HCT116 (cell line): Measurements from ENCODE around the gene UBA7. TPM values are rescaled to one million over a fixed set of nuclear protein-coding genes. Genes with fewer than 3 reads are reported as not detected.

Experiments
- ATAC-seq: fragments of 200-7000 bp; cut with Tn5 transposase; 2 replicates; pipeline ENCODE4 v1.9.1; 2020; ENCODE audit warnings: mild to moderate bottlenecking, moderate library complexity
- BruUV-seq: library from RNA; stranded (reverse); fragments of 400-500 nt; replicated peaks from 2 replicates; lab custom pipeline; 2021; lab: Mats Ljungman, UMichigan
- CTCF ChIA-PET: fragments of 300-600 bp; sonication (Branson Sonifier 250); formaldehyde crosslinking; loops from one replicate; lab custom pipeline; 2021; ENCODE audit warnings: antibody characterized with exemption; lab: Charles Lee
- POLR2A ChIA-PET: fragments of 300-600, 350-600 bp; sonication (Branson Sonifier 250); formaldehyde crosslinking; loops from one replicate; lab custom pipeline; 2021; ENCODE audit warnings: antibody characterized with exemption; lab: Charles Lee
- RAD21 ChIA-PET, 2 experiments: fragments of 300-600 bp; sonication (Branson Sonifier 250); formaldehyde crosslinking; loops; one replicate each; lab custom pipeline; 2023; ENCODE audit warnings: low total read pairs in 2 of 2; ENCODE audit not compliant: uncharacterized antibody in 2 of 2, unreplicated experiment in 2 of 2, low non-redundant PET in 1 of 2; lab: Charles Lee
- DNase-seq: peaks from one replicate; pipeline ENCODE4 v3.0.0-alpha.2; 2010; ENCODE audit warnings: low read depth, low spot score
- H2AFZ ChIP-seq: fragments of 200-600 bp; shearing (Covaris generic), sonication (generic); 2 replicates; pipeline ENCODE4 v1.6.1; 2017; ENCODE audit warnings: low read depth, mixed run types, mixed read lengths, antibody characterized with exemption, low read length; ENCODE audit not compliant: poor library complexity, severe bottlenecking
- H3K27ac ChIP-seq: 2 replicates; pipeline ENCODE4 v1.5.1; 2012; ENCODE audit warnings: low read depth, low read length
- H3K27me3 ChIP-seq: fragments of 200-600 bp; sonication (generic); 2 replicates; pipeline ENCODE4 v1.6.1; 2016; ENCODE audit warnings: mixed run types, low read length, mixed read lengths; ENCODE audit not compliant: insufficient read depth
- H3K36me3 ChIP-seq, 2 experiments: fragments of 200-500 bp in 1 of 2; fragments of 200-600 bp in 1 of 2; sonication (Bioruptor generic) in 1 of 2; sonication (generic) in 1 of 2; 2 replicates each; pipeline versions ENCODE4 v1.5.1 to v1.6.1; 2014 to 2016; ENCODE audit warnings: low read length in 2 of 2, inconsistent platforms in 1 of 2, mixed read lengths in 1 of 2, mixed run types in 1 of 2; ENCODE audit not compliant: insufficient read depth in 2 of 2, control insufficient read depth in 1 of 2
- H3K4me1 ChIP-seq, 2 experiments: fragments of 200-600 bp in 1 of 2; sonication (generic) in 1 of 2; 2 replicates each; pipeline versions ENCODE4 v1.5.1 to v1.6.1; 2012 to 2017; ENCODE audit warnings: low read length in 2 of 2, inconsistent platforms in 1 of 2, mild to moderate bottlenecking in 1 of 2, mixed read lengths in 1 of 2, mixed run types in 1 of 2, moderate library complexity in 1 of 2; ENCODE audit not compliant: insufficient read depth in 2 of 2, control insufficient read depth in 1 of 2
- H3K4me2 ChIP-seq: fragments of 200-600 bp; sonication (generic); 2 replicates; pipeline ENCODE4 v1.6.1; 2017; ENCODE audit warnings: mixed run types, low read length, mixed read lengths
- H3K4me3 ChIP-seq, 2 experiments: fragments of 200-600 bp in 1 of 2; sonication (generic) in 1 of 2; replicated peaks in 1 of 2; 2 replicates each; pipeline ENCODE4 v1.5.1; 2011 to 2016; ENCODE audit warnings: low read length in 2 of 2, control low read depth in 1 of 2, low read depth in 1 of 2, mild to moderate bottlenecking in 1 of 2, mixed read lengths in 1 of 2, mixed run types in 1 of 2
- H3K79me2 ChIP-seq: fragments of 200-600 bp; sonication (generic); 2 replicates; pipeline ENCODE4 v1.6.1; 2017; ENCODE audit warnings: mild to moderate bottlenecking, mixed run types, low read length, moderate library complexity, mixed read lengths; ENCODE audit not compliant: insufficient read depth
- H3K9ac ChIP-seq: fragments of 200-600 bp; sonication (generic); 2 replicates; pipeline ENCODE4 v1.6.1; 2016; ENCODE audit warnings: low read length, mixed read lengths
- H3K9me2 ChIP-seq: fragments of 200-600 bp; sonication (generic), shearing (Covaris generic); 2 replicates; pipeline ENCODE4 v1.6.1; 2017; ENCODE audit warnings: mixed run types, mild to moderate bottlenecking, moderate library complexity; ENCODE audit not compliant: insufficient read depth
- H3K9me3 ChIP-seq, 2 experiments: fragments of 200-500 bp in 1 of 2; fragments of 200-600 bp in 1 of 2; sonication (Bioruptor generic) in 1 of 2; sonication (generic) in 1 of 2; 2 replicates each; pipeline ENCODE4 v1.6.1; 2014 to 2017; ENCODE audit warnings: low read length in 2 of 2, mixed read lengths in 2 of 2, inconsistent platforms in 1 of 2, low read depth in 1 of 2, mild to moderate bottlenecking in 1 of 2, mixed run types in 1 of 2, moderate library complexity in 1 of 2; ENCODE audit not compliant: control insufficient read depth in 1 of 2, insufficient read depth in 1 of 2
- H4K20me1 ChIP-seq: fragments of 200-600 bp; sonication (generic), shearing (Covaris generic); 2 replicates; pipeline ENCODE4 v1.6.1; 2017; ENCODE audit warnings: mixed run types, mild to moderate bottlenecking, moderate library complexity; ENCODE audit not compliant: insufficient read depth
- ATF3 ChIP-seq: IDR thresholded peaks from 2 replicates; pipeline ENCODE4 v1.6.1; 2012
- CBX3 ChIP-seq: IDR thresholded peaks from 2 replicates; pipeline ENCODE4 v1.6.1; 2012; ENCODE audit warnings: low read depth
- CTCF ChIP-seq, 3 experiments: fragments of 200-600 bp in 1 of 3; sonication (generic) in 1 of 3; IDR thresholded peaks in 2 of 3; conservative IDR thresholded peaks in 1 of 3; 2 replicates each; pipeline ENCODE4 v1.5.1; 2012 to 2017; ENCODE audit warnings: low read depth in 2 of 3, low read length in 2 of 3, antibody characterized with exemption in 1 of 3, borderline replicate concordance in 1 of 3, control low read depth in 1 of 3, mild to moderate bottlenecking in 1 of 3, mixed read lengths in 1 of 3, mixed run types in 1 of 3, moderate library complexity in 1 of 3; ENCODE audit not compliant: insufficient read depth in 1 of 3
- EGR1 ChIP-seq: IDR thresholded peaks from 2 replicates; pipeline ENCODE4 v1.6.1; 2012; ENCODE audit warnings: low read depth
- ELF1 ChIP-seq: IDR thresholded peaks from 2 replicates; pipeline ENCODE4 v1.6.1; 2012; ENCODE audit warnings: low read depth, borderline replicate concordance
- EZH2 ChIP-seq: fragments of 200-600 bp; sonication (generic); IDR thresholded peaks from 2 replicates; pipeline ENCODE4 v1.6.1; 2017; ENCODE audit warnings: antibody characterized with exemption, mixed run types
- EZH2phosphoT487 ChIP-seq: fragments of 200-600 bp; IDR thresholded peaks from 2 replicates; pipeline ENCODE4 v1.6.1; 2018; ENCODE audit warnings: antibody characterized with exemption, borderline replicate concordance
- FOSL1 ChIP-seq: IDR thresholded peaks from 2 replicates; pipeline ENCODE4 v1.6.1; 2012; ENCODE audit warnings: low read depth
- SP1 ChIP-seq: IDR thresholded peaks from 2 replicates; pipeline ENCODE4 v1.6.1; 2012; ENCODE audit warnings: low read depth
- SRF ChIP-seq: IDR thresholded peaks from 2 replicates; pipeline ENCODE4 v1.6.1; 2012; ENCODE audit warnings: low read depth
- ZFX ChIP-seq: fragments of 450-650 bp; IDR thresholded peaks from 2 replicates; pipeline ENCODE4 v1.6.1; 2017
- ZNF274 ChIP-seq: fragments of 200-500 bp; sonication (Bioruptor generic); IDR thresholded peaks from 2 replicates; pipeline ENCODE4 v1.6.1; 2014; ENCODE audit warnings: mild to moderate bottlenecking, low read depth, low read length, inconsistent platforms
- intact Hi-C: fragments of 100-400 bp; cut with micrococcal nuclease; formaldehyde crosslinking; loops from 2 replicates; pipeline ENCODE4 v1.10.0; 2022
- total RNA-seq: library from RNA; stranded (reverse); gene quantifications from one replicate; pipeline ENCODE4 v1.2.1, GENCODE V29; 2021; ENCODE audit not compliant: unreplicated experiment

Gene UBA7
- total RNA-seq, 1 experiment from 2014 or later = 2.6 TPM

GRCh38 chr3:49780080-49780974 is 33.4 kb downstream of the UBA7 start:
- Histone ChIP-seq H2AFZ (no peak overlapping the region), H3K9me2 (no peaks in the 10 kb centered on the region), H4K20me1 (no peaks in the 10 kb centered on the region), H3K4me3 (no peak overlapping the region), H3K4me1 (peaks cover 2 to 5% of the 10 kb centered on the region in 2 experiments; a peak in 2 of 4 replicates), H3K9ac (no peak overlapping the region), H3K9me3 (no peaks in the 10 kb centered on the region), H3K27me3 (no peaks in the 10 kb centered on the region), H3K79me2 (peaks cover 85% of the 10 kb centered on the region), H3K36me3 (peaks cover 3 to 10% of the 10 kb centered on the region in 2 experiments; a peak in 3 of 4 replicates), H3K4me2 (no peak overlapping the region), H3K27ac (no peak overlapping the region)
- ChIA-PET CTCF (no interaction called here), POLR2A (no interaction called here), RAD21 (no interaction called here)
- intact Hi-C loops = no loop called here
- ATAC-seq (no peak), DNase-seq (no peak)
- no TSS peak for BruUV-seq
- TF ChIP-seq ZFX (no peak), CTCF (IDR thresholded peaks at IDR 0.05 in 2 of 3, conservative IDR thresholded peaks at IDR 0.05 in 1 of 3; ENCODE audit: borderline replicate concordance in 1 of 3, insufficient read depth in 1 of 3, low read depth in 2 of 3, low read length in 2 of 3) (no peak), SRF (no peak), EGR1 (no peak), SP1 (no peak), EZH2 (no peak), ZNF274 (no peak), CBX3 (no peak), EZH2phosphoT487 (no peak), FOSL1 (no peak), ATF3 (no peak), ELF1 (no peak)
